Nephron progenitor cell (in vitro differentiated cells): Measurements from ENCODE around the gene CACNA1G.

Experiments
- DNase-seq: peaks from one replicate; pipeline ENCODE4 v3.0.0; 2021
- H3K27ac Mint-ChIP-seq: 2 replicates; pipeline ENCODE4 v1.8.0; 2021; ENCODE audit warnings: mild to moderate bottlenecking, moderate library complexity, mixed read lengths
- H3K27me3 Mint-ChIP-seq: 2 replicates; pipeline ENCODE4 v1.8.0; 2021; ENCODE audit warnings: mild to moderate bottlenecking, low read depth, mixed read lengths; ENCODE audit not compliant: poor library complexity
- H3K36me3 Mint-ChIP-seq: 2 replicates; pipeline ENCODE4 v1.8.0; 2021; ENCODE audit warnings: low read depth, mixed read lengths
- H3K4me1 Mint-ChIP-seq: 2 replicates; pipeline ENCODE4 v1.8.0; 2021; ENCODE audit warnings: mixed read lengths
- H3K4me3 Mint-ChIP-seq: 2 replicates; pipeline ENCODE4 v1.8.0; 2021; ENCODE audit warnings: mild to moderate bottlenecking, moderate library complexity, mixed read lengths
- H3K9me3 Mint-ChIP-seq: 2 replicates; pipeline ENCODE4 v1.8.0; 2021; ENCODE audit warnings: mild to moderate bottlenecking, moderate library complexity, mixed read lengths
- TF ChIP-seq, protein P1 (sequence below): fragments of 200-600 bp; sonication (generic); IDR thresholded peaks from 2 replicates; pipeline ENCODE4 v1.5.0; 2021; ENCODE audit warnings: antibody characterized with exemption

CACNA1G gene

GRCh38 chr17:50640686-50641351, 80.3 kb downstream of the CACNA1G start:
- DNase-seq = no peak
- peak overlapping the region; percentile 15 for H3K4me3 Mint-ChIP-seq
- H3K27me3 Mint-ChIP-seq = peaks cover 48% of the 10 kb centered on the region
- TF ChIP-seq, protein P1, sequence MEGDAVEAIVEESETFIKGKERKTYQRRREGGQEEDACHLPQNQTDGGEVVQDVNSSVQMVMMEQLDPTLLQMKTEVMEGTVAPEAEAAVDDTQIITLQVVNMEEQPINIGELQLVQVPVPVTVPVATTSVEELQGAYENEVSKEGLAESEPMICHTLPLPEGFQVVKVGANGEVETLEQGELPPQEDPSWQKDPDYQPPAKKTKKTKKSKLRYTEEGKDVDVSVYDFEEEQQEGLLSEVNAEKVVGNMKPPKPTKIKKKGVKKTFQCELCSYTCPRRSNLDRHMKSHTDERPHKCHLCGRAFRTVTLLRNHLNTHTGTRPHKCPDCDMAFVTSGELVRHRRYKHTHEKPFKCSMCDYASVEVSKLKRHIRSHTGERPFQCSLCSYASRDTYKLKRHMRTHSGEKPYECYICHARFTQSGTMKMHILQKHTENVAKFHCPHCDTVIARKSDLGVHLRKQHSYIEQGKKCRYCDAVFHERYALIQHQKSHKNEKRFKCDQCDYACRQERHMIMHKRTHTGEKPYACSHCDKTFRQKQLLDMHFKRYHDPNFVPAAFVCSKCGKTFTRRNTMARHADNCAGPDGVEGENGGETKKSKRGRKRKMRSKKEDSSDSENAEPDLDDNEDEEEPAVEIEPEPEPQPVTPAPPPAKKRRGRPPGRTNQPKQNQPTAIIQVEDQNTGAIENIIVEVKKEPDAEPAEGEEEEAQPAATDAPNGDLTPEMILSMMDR = no peak
- H3K36me3 Mint-ChIP-seq = no peaks in the 10 kb centered on the region
- no peaks in the 10 kb centered on the region for H3K9me3 Mint-ChIP-seq
- H3K4me1 Mint-ChIP-seq = peaks cover 44% of the 10 kb centered on the region
- H3K27ac Mint-ChIP-seq = no peak overlapping the region

- TF ChIP-seq, protein P1 = no peak
- Mint-ChIP-seq H3K4me1 (peaks cover 41% of the 10 kb centered on the region), H3K27me3 (peaks cover 45% of the 10 kb centered on the region), H3K36me3 (no peaks in the 10 kb centered on the region), H3K9me3 (no peaks in the 10 kb centered on the region), H3K27ac (no peak overlapping the region), H3K4me3 (peak overlapping the region; percentile 15)
- DNase-seq = no peak
These were observed 80.8 kb downstream of the CACNA1G start for GRCh38 chr17:50641357-50641756.

GRCh38 chr17:50642071-50642721, 81.7 kb downstream of the CACNA1G start:
- no peak for DNase-seq
- Mint-ChIP-seq H3K27ac (no peak overlapping the region), H3K36me3 (no peaks in the 10 kb centered on the region), H3K9me3 (no peaks in the 10 kb centered on the region), H3K4me3 (no peak overlapping the region), H3K4me1 (peaks cover 41% of the 10 kb centered on the region), H3K27me3 (peaks cover 40% of the 10 kb centered on the region)
- TF ChIP-seq, protein P1 = no peak

GRCh38 chr17:50642722-50643656, 82.5 kb downstream of the CACNA1G start:
- H3K4me1 Mint-ChIP-seq = peaks cover 33% of the 10 kb centered on the region
- H3K9me3 Mint-ChIP-seq = no peaks in the 10 kb centered on the region
- peaks cover 35% of the 10 kb centered on the region for H3K27me3 Mint-ChIP-seq
- TF ChIP-seq, protein P1 = no peak
- no peak overlapping the region for H3K4me3 Mint-ChIP-seq
- H3K27ac Mint-ChIP-seq = no peak overlapping the region
- no peaks in the 10 kb centered on the region for H3K36me3 Mint-ChIP-seq
- DNase-seq = no peak

GRCh38 chr17:50645748-50646682, 85.5 kb downstream of the CACNA1G start:
- TF ChIP-seq, protein P1 = no peak
- H3K36me3 Mint-ChIP-seq = no peaks in the 10 kb centered on the region
- H3K27me3 Mint-ChIP-seq = peaks cover 31% of the 10 kb centered on the region
- H3K27ac Mint-ChIP-seq = no peak overlapping the region
- H3K4me1 Mint-ChIP-seq = peaks cover 17% of the 10 kb centered on the region
- no peak for DNase-seq
- H3K9me3 Mint-ChIP-seq = peaks cover 4% of the 10 kb centered on the region
- H3K4me3 Mint-ChIP-seq = no peak overlapping the region
